HepG2 (cell line): ENCODE results near the gene CNTFR. TPM values are rescaled to one million over a fixed set of nuclear protein-coding genes. Genes with fewer than 3 reads are reported as not detected.
A peak's percentile ranks its signal among the peaks of the same experiment; 100 is the strongest.

Experiments used
- CAMTA2 ChIP-seq: sonication (generic); formaldehyde crosslinking; IDR thresholded peaks from 2 replicates; pipeline ENCODE4 v1.4.0; 2020; ENCODE audit warnings: mild to moderate bottlenecking, missing genetic modification reagents, borderline replicate concordance
- CSRNP2 ChIP-seq: sonication (generic); formaldehyde crosslinking; conservative IDR thresholded peaks from 2 replicates; pipeline ENCODE4 v1.8.0; 2022; ENCODE audit warnings: low read depth, missing genetic modification reagents
- DMTF1 ChIP-seq: sonication (generic); formaldehyde crosslinking; IDR thresholded peaks from 2 replicates; pipeline ENCODE4 v1.4.0; 2020; ENCODE audit warnings: mild to moderate bottlenecking, missing genetic modification reagents
- HDAC2 ChIP-seq: sonication (generic); formaldehyde crosslinking; IDR thresholded peaks from 2 replicates; pipeline ENCODE4 v1.4.0; 2020; ENCODE audit warnings: missing genetic modification reagents
- KDM4B ChIP-seq: sonication (generic); formaldehyde crosslinking; IDR thresholded peaks from 2 replicates; pipeline ENCODE4 v1.4.0; 2020; ENCODE audit warnings: missing genetic modification reagents
- KLF12 ChIP-seq: sonication (generic); formaldehyde crosslinking; IDR thresholded peaks from 2 replicates; pipeline ENCODE4 v1.4.0; 2020; ENCODE audit warnings: missing genetic modification reagents, borderline replicate concordance
- MAFF ChIP-seq: IDR thresholded peaks from 2 replicates; pipeline ENCODE4 v1.6.1; 2011; ENCODE audit warnings: low read depth, low read length, improper control_type of control experiment
- NR2C2 ChIP-seq: sonication (generic); formaldehyde crosslinking; IDR thresholded peaks from 2 replicates; pipeline ENCODE4 v1.4.0; 2020; ENCODE audit warnings: missing genetic modification reagents, mild to moderate bottlenecking, moderate library complexity, borderline replicate concordance
- PREB ChIP-seq: sonication (generic); formaldehyde crosslinking; IDR thresholded peaks from 2 replicates; pipeline ENCODE4 v1.4.0; 2020; ENCODE audit warnings: missing genetic modification reagents
- TFAP4 ChIP-seq: sonication (generic); IDR thresholded peaks from 2 replicates; pipeline ENCODE4 v1.6.1; 2016; ENCODE audit warnings: low read depth, borderline replicate concordance
- ZNF564 ChIP-seq: sonication (generic); formaldehyde crosslinking; IDR thresholded peaks from 2 replicates; pipeline ENCODE4 v1.8.1; 2023; ENCODE audit warnings: mild to moderate bottlenecking, missing genetic modification reagents
- ZNF678 ChIP-seq: sonication (generic); formaldehyde crosslinking; IDR thresholded peaks from 2 replicates; pipeline ENCODE4 v1.4.0; 2020; ENCODE audit warnings: mild to moderate bottlenecking, missing genetic modification reagents
- ZNF704 ChIP-seq: sonication (generic); formaldehyde crosslinking; IDR thresholded peaks from 2 replicates; pipeline ENCODE4 v1.8.1; 2023; ENCODE audit warnings: mild to moderate bottlenecking, inconsistent platforms, moderate library complexity, missing genetic modification reagents, borderline replicate concordance
- ZNF777 ChIP-seq: sonication (generic); formaldehyde crosslinking; IDR thresholded peaks from 2 replicates; pipeline ENCODE4 v1.4.0; 2020; ENCODE audit warnings: missing genetic modification reagents
- ZNF839 ChIP-seq: sonication (generic); formaldehyde crosslinking; IDR thresholded peaks from 2 replicates; pipeline ENCODE4 v1.4.0; 2020; ENCODE audit warnings: missing genetic modification reagents, mild to moderate bottlenecking, borderline replicate concordance
- polyA plus RNA-seq, 8 experiments: library from polyadenylated mRNA; depleted of rRNA in 3 of 8; stranded (reverse) in 7 of 8; unstranded in 1 of 8; fragments of >200 nt; fragmentation: Illumina TruSeq in 4 of 8; extraction: Trizol in 4 of 8; gene quantifications; 2 replicates each; pipeline versions ENCODE4 v1.2.1 to v1.2.3, GENCODE V29; 2011 to 2016; ENCODE audit warnings: low read depth in 4 of 8, missing spikeins in 1 of 8, mixed read lengths in 1 of 8; ENCODE audit not compliant: insufficient read depth in 1 of 8
- total RNA-seq, 5 experiments: library from RNA; depleted of rRNA; stranded (reverse); fragments of >200 nt; fragmentation: Illumina TruSeq; extraction: Trizol; gene quantifications; 2 replicates each; pipeline ENCODE4 v1.2.3, GENCODE V29; 2016; ENCODE audit warnings: low read depth in 1 of 5
- TF ChIP-seq, protein P1 (sequence below): sonication (generic); formaldehyde crosslinking; IDR thresholded peaks from 2 replicates; pipeline ENCODE4 v1.8.1; 2023; ENCODE audit warnings: mild to moderate bottlenecking, missing genetic modification reagents, borderline replicate concordance
- TF ChIP-seq, protein P2 (sequence below): IDR thresholded peaks from 2 replicates; pipeline ENCODE4 v1.6.1; 2016; ENCODE audit warnings: missing biosample characterization, missing genetic modification reagents, low read depth

Gene CNTFR
- total and polyA plus RNA-seq, 2 of the 13 experiments (the other 11 are each of a cell fraction or from before 2014, with no cell fraction given) = not detected

GRCh38 chr9:34637356-34638137 is 48.0 kb upstream of the CNTFR start, which contains the start of gene SIGMAR1 (continued):
- TF ChIP-seq CSRNP2 (CRISPR knock-in tag) = no peak
- peak; percentile 87 for TF ChIP-seq ZNF564 (CRISPR knock-in tag)
- TF ChIP-seq DMTF1 (CRISPR knock-in tag) = no peak
- 0 out of 2 replicates have a peak, but pooled peaks have one; percentile 58 for TF ChIP-seq ZNF839
- TF ChIP-seq, protein P1, sequence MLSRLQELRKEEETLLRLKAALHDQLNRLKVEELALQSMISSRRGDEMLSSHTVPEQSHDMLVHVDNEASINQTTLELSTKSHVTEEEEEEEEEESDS (CRISPR knock-in tag) = peak; percentile 85; the same call in 1 of the 2 replicates
- TF ChIP-seq KLF12 (CRISPR knock-in tag) = no peak; the same call in 1 of the 2 replicates
- peak; percentile 74 for TF ChIP-seq ZNF777
- no peak for TF ChIP-seq PREB (CRISPR knock-in tag)
- no peak for TF ChIP-seq MAFF
- 0 out of 2 replicates have a peak, but pooled peaks have one; percentile 64 for TF ChIP-seq ZNF704
- TF ChIP-seq ZNF678 = no peak
- TF ChIP-seq, protein P2, sequence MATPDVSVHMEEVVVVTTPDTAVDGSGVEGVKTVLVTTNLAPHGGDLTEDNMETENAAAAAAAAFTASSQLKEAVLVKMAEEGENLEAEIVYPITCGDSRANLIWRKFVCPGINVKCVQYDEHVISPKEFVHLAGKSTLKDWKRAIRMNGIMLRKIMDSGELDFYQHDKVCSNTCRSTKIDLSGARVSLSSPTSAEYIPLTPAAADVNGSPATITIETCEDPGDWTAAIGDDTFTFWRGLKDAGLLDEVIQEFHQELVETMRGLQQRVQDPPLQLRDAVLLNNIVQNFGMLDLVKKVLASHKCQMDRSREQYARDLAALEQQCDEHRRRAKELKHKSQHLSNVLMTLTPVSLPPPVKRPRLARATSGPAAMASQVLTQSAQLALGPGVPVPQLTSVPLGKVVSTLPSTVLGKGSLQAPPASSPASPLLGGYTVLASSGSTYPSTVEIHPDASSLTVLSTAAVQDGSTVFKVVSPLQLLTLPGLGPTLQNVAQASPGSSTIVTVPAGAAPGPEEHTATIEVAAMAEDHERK (CRISPR knock-in tag) = no peak; the same call in 1 of the 2 replicates
- TF ChIP-seq NR2C2 (CRISPR knock-in tag) = peak; percentile 49; the same call in 1 of the 2 replicates
- TF ChIP-seq CAMTA2 (CRISPR knock-in tag) = peak; percentile 62; the same call in 1 of the 2 replicates
- TF ChIP-seq KDM4B (CRISPR knock-in tag) = peak; percentile 30; the same call in 1 of the 2 replicates
- TF ChIP-seq HDAC2 (CRISPR knock-in tag) = peak; percentile 57; the same call in 1 of the 2 replicates
- TF ChIP-seq TFAP4 = peak; percentile 10; the same call in 1 of the 2 replicates
